NT2/D1 (cell line): Measurements from ENCODE around the gene PKP2.
"Not testable (repeated sequence)": the region's sequence is repeated elsewhere in the genome, so short reads cannot be mapped to it uniquely, and the experiment has no call there.

Experiments
- DNase-seq: peaks from one replicate; pipeline ENCODE4 v3.0.0-alpha.2; 2011; ENCODE audit warnings: low read depth, low spot score
- H3K27me3 ChIP-seq: 2 replicates; pipeline ENCODE4 v1.6.0; 2011; ENCODE audit warnings: mild to moderate bottlenecking; ENCODE audit not compliant: insufficient read length, insufficient read depth
- H3K36me3 ChIP-seq: 2 replicates; pipeline ENCODE4 v1.6.1; 2011; ENCODE audit warnings: mild to moderate bottlenecking, low read length, mixed read lengths; ENCODE audit not compliant: insufficient read depth, insufficient read length
- H3K4me1 ChIP-seq: 2 replicates; pipeline ENCODE4 v1.5.1; 2011; ENCODE audit not compliant: insufficient read depth, insufficient read length
- H3K4me3 ChIP-seq: 2 replicates; pipeline ENCODE4 v1.5.1; 2011; ENCODE audit warnings: low read depth; ENCODE audit not compliant: insufficient read length
- H3K9ac ChIP-seq: 2 replicates; pipeline ENCODE4 v1.6.0; 2011; ENCODE audit warnings: low read depth; ENCODE audit not compliant: insufficient read length
- H3K9me3 ChIP-seq: 2 replicates; pipeline ENCODE4 v1.5.1; 2011; ENCODE audit warnings: mild to moderate bottlenecking, low read length; ENCODE audit not compliant: insufficient read depth
- SUZ12 ChIP-seq: IDR thresholded peaks from 2 replicates; pipeline ENCODE4 v1.6.1; 2011; ENCODE audit not compliant: insufficient read length, insufficient read depth; ENCODE audit errors: extremely low read depth
- YY1 ChIP-seq: IDR thresholded peaks from 2 replicates; pipeline ENCODE4 v1.6.1; 2011; ENCODE audit not compliant: insufficient read length, insufficient read depth
- ZNF274 ChIP-seq: IDR thresholded peaks from 2 replicates; pipeline ENCODE4 v1.6.1; 2011; ENCODE audit warnings: mild to moderate bottlenecking, low read depth, low read length

Gene PKP2

DNA sequence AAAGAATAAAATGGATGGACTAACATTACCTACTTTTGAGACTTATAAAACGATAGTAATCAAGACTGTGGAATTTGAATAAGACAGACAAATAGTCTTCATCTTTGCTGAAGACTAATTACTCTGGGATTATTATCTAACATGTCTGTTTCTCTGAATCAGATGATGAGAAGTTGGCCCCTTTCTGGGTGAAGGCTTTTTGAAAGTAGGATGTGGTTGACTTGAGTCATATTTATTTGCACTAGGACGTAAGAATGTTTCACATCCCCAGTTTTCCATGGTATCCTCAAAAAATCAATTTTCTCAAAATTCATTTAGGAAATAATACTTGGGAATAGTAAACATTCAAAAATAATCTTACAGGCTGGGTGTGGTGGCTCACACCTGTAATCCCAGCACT is 31.8 kb downstream of the PKP2 start:
- no peaks in the 10 kb centered on the region for H3K9me3 ChIP-seq
- no peak for DNase-seq
- no peaks in the 10 kb centered on the region for H3K27me3 ChIP-seq
- peaks cover 38% of the 10 kb centered on the region for H3K36me3 ChIP-seq
- TF ChIP-seq SUZ12 (no peak), YY1 (no peak)
- H3K9ac ChIP-seq, result no peak overlapping the region
- no peak overlapping the region for H3K4me3 ChIP-seq
- no peaks in the 10 kb centered on the region for H3K4me1 ChIP-seq

DNA sequence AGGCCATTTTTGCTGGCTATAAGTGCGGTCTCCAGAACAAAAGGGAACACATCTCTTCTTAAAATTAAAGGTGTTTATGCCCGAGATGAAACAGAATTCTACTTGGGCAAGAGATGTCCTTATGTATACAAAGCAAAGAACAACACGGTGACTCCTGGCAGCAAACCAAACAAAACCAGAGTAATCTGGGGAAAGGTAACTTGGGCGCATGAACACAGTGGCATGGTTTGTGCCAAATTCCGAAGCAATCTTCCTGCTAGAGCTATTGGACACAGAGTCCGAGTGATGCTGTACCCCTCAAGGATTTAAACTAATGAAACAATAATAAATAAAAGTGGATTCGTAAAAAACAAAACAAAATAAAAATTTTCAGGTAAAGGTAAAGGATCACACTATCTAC is 33.4 kb downstream of the PKP2 start:
- no peaks in the 10 kb centered on the region for H3K4me1 ChIP-seq

DNA sequence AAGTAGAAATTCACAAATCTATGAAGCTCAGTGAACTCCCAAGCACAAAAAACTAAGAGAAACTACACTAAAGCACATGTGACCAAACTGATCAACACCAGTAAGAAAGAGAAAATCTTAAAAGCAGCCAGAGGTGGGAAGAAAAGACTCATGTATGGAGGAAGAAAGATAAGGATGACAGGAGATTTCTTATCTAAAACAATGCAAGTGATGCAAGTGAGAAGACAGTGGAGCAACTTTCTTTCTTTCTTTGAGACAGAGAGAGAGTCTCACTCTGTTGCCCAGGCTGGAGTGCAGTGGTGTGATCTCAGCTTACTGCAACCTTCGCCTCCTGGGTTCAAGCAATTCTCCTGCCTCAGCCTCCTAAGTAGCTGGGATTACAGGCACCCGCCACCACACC is 34.9 kb downstream of the PKP2 start:
- peaks cover 12% of the 10 kb centered on the region for H3K36me3 ChIP-seq
- H3K27me3 ChIP-seq, H3K4me1 ChIP-seq, H3K4me3 ChIP-seq, H3K9me3 ChIP-seq, DNase-seq, H3K9ac ChIP-seq: not testable (repeated sequence)

More for the DNA sequence above, 33.4 kb downstream of the PKP2 start:
- H3K36me3 ChIP-seq, result peaks cover 26% of the 10 kb centered on the region
- TF ChIP-seq YY1 (no peak), ZNF274 (no peak), SUZ12 (no peak)
- no peaks in the 10 kb centered on the region for H3K27me3 ChIP-seq
- H3K9me3 ChIP-seq, result no peaks in the 10 kb centered on the region
- DNase-seq, result no peak
- no peak overlapping the region for H3K4me3 ChIP-seq
- no peak overlapping the region for H3K9ac ChIP-seq

DNA sequence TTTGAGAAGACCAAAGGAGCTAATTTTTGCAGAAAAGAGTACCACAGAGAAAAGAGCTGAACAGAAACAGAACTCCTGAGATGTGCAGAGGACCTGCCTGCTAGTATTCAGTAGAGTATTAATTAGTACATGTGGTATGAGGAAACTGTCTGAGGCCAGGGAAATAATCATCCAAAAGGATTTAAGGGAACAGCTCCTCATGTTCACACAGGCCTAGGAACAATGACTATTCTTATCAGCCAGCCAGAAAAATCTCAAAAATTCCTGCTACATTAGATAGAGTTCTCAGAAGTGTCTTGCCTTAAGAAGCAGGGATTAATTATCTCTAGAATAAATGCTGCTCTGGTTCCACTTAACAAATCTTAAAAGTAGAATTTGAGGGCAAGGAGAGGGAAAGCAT is 36.4 kb downstream of the PKP2 start:
- H3K4me1 ChIP-seq, result no peaks in the 10 kb centered on the region
- H3K36me3 ChIP-seq, result peaks cover 3% of the 10 kb centered on the region
- no peak overlapping the region for H3K9ac ChIP-seq
- H3K4me3 ChIP-seq, result no peak overlapping the region
- TF ChIP-seq ZNF274 (no peak), YY1 (no peak), SUZ12 (no peak)
- DNase-seq, result no peak
- H3K27me3 ChIP-seq, result no peaks in the 10 kb centered on the region
- H3K9me3 ChIP-seq, result no peaks in the 10 kb centered on the region

DNA sequence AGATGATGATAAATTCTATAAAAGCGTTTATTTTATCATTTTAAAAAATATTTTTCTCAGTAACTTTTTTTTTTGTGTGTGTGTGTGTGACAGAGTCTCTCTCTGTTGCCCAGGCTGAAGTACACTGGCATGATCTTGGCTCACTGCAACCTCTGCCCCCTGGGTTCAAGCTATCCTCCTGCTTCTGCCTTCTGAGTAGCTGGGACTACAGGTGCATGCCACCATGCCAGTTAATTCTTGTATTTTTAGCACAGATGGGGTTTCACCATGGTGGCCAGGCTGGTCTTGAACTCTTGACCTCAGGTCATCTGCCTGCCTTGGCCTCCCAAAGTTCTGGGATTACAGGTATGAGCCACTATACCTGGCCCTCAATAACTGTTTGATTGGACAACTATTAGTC is 37.2 kb downstream of the PKP2 start:
- no peak for DNase-seq
- TF ChIP-seq YY1 (no peak), ZNF274 (no peak), SUZ12 (no peak)
- no peak overlapping the region for H3K9ac ChIP-seq
- H3K4me1 ChIP-seq, result no peaks in the 10 kb centered on the region
- H3K4me3 ChIP-seq, result no peak overlapping the region
- H3K9me3 ChIP-seq, result no peaks in the 10 kb centered on the region
- H3K36me3 ChIP-seq, result no peaks in the 10 kb centered on the region
- no peaks in the 10 kb centered on the region for H3K27me3 ChIP-seq

DNA sequence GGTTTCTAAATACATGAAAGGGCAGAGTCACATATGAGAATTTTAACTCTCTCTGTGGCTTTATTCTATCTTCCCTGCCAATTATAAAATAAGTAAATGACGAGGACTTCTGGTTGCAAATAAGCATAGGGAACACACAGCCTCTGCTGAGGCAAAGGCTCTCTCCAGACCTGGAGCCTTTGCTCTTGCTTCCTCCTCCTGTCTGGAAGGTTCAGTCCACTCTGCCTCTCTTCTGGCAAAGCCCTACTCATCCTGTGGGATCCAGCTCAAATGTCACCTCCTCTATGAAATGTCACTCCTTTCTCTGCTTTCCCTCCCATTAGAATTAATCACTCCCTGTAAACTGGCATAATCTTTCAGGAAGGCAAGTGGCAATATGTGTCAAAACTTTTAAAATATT is 41.9 kb downstream of the PKP2 start:
- Histone ChIP-seq H3K4me3 (no peak overlapping the region), H3K27me3 (no peaks in the 10 kb centered on the region), H3K9me3 (no peaks in the 10 kb centered on the region), H3K36me3 (peaks cover 1% of the 10 kb centered on the region), H3K9ac (no peak overlapping the region), H3K4me1 (no peaks in the 10 kb centered on the region)
- TF ChIP-seq SUZ12 (no peak), YY1 (no peak), ZNF274 (no peak)
- no peak for DNase-seq

DNA sequence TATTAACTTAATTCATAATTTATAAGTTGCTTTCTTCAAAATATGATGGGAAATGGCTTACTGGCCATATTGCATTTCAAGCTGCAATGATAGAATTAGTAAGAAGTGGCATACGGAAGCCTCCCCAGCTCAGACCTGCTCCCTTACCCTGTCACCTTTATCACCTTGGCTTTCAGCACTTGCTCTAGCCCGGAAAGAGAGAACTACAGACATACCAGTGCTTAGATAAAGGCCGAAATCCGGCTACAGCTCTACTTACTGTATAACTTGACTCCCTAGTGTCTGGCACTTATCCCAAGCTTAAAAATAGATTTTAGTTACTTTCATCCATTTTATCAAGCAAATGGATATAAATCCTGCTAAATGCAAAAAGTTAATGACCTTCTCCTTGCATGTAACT is 42.5 kb downstream of the PKP2 start:
- Histone ChIP-seq H3K9me3 (no peaks in the 10 kb centered on the region), H3K4me3 (no peak overlapping the region), H3K36me3 (peaks cover 7% of the 10 kb centered on the region), H3K9ac (no peak overlapping the region), H3K4me1 (no peaks in the 10 kb centered on the region), H3K27me3 (no peaks in the 10 kb centered on the region)
- DNase-seq, result no peak
- TF ChIP-seq SUZ12, result no peak
- no peak for TF ChIP-seq ZNF274
- TF ChIP-seq YY1, result no peak

DNA sequence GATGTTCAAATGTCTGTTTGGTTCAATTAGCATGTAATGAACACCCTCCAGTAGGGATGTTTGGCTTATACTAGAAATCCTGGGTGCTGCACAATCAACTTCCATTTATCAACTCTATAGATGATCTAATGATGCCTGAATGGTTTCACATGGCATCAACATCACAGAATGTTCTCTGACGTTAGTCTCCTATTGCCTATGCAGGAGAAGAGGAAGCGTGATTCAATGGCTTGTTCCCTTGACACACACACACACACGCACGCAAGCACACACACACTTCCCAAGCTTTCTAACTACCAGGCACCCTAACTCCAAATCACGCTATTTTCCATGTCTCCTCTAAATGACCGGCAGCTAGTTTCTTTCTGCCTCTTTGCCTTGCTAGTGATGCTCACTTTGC is 49.3 kb downstream of the PKP2 start:
- TF ChIP-seq YY1 (no peak), SUZ12 (no peak), ZNF274 (no peak)
- Histone ChIP-seq H3K9me3 (no peaks in the 10 kb centered on the region), H3K27me3 (no peaks in the 10 kb centered on the region), H3K36me3 (peaks cover 16% of the 10 kb centered on the region), H3K9ac (no peak overlapping the region), H3K4me3 (no peak overlapping the region), H3K4me1 (peaks cover 6% of the 10 kb centered on the region)
- DNase-seq, result no peak

DNA sequence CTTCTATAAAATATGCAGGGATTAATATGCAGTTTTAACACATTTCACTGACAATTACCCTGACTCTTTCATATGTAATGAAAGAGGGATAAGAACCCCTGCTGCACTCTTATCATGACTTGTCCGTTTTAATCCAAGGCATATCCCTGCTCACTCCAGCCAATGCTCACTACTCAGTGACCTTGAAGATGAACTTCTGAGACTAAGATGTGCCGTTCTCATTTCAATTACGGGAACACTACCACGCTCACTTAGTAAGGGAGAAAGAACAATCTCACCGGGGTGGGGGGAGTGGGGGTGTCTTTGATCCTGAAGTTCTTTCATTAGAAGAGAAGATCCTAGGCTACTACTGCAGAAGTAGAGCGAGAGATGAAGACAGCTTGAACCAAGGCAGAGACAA is 50.5 kb downstream of the PKP2 start:
- peaks cover 16% of the 10 kb centered on the region for H3K36me3 ChIP-seq
- no peaks in the 10 kb centered on the region for H3K9me3 ChIP-seq
- DNase-seq, result no peak
- TF ChIP-seq SUZ12 (no peak), YY1 (no peak), ZNF274 (no peak)
- no peak overlapping the region for H3K4me3 ChIP-seq
- no peaks in the 10 kb centered on the region for H3K27me3 ChIP-seq
- peaks cover 6% of the 10 kb centered on the region for H3K4me1 ChIP-seq
- H3K9ac ChIP-seq, result no peak overlapping the region
